DOHH2 (cell line): Measurements from ENCODE around the gene CELA2A.

Source experiments
- EZH2phosphoT487 ChIP-seq: fragments of 200-600 bp; sonication (generic); IDR thresholded peaks from 2 replicates; pipeline ENCODE4 v1.6.1; 2017; ENCODE audit warnings: borderline replicate concordance, mild to moderate bottlenecking, antibody characterized with exemption, low read length, moderate library complexity, mixed read lengths
- TF ChIP-seq, protein P1 (sequence below): fragments of 200-600 bp; sonication (generic); IDR thresholded peaks from one replicate; pipeline ENCODE4 v1.5.1; 2014; ENCODE audit warnings: antibody characterized with exemption, mild to moderate bottlenecking, low read depth, low read length; ENCODE audit not compliant: poor library complexity, severe bottlenecking

DNA sequence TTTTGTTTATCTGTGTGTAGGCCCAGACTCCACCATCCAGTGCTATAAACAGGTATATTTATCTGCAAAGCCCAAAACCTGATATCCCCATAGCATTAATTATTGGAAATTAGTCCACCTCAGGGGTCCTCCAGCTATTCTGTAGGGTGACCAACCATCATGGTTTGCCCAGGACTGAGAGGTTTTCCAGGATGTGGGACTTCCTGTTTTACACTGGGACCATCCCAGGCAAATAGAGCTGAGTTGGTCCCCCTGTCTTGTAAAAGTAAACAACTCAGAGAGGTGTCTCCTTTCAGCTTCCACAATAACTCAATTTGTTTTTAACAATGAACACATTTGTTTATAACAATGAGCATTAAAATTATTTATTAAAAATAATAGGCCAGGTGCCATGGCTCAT lies 11.6 kb downstream of the CELA2A start:
- TF ChIP-seq, protein P1, sequence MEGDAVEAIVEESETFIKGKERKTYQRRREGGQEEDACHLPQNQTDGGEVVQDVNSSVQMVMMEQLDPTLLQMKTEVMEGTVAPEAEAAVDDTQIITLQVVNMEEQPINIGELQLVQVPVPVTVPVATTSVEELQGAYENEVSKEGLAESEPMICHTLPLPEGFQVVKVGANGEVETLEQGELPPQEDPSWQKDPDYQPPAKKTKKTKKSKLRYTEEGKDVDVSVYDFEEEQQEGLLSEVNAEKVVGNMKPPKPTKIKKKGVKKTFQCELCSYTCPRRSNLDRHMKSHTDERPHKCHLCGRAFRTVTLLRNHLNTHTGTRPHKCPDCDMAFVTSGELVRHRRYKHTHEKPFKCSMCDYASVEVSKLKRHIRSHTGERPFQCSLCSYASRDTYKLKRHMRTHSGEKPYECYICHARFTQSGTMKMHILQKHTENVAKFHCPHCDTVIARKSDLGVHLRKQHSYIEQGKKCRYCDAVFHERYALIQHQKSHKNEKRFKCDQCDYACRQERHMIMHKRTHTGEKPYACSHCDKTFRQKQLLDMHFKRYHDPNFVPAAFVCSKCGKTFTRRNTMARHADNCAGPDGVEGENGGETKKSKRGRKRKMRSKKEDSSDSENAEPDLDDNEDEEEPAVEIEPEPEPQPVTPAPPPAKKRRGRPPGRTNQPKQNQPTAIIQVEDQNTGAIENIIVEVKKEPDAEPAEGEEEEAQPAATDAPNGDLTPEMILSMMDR, result no peak
- TF ChIP-seq EZH2phosphoT487, result no peak
